GM20000 (cell line): ENCODE measurements around the gene ITPA.

Experiments
- DNase-seq: peaks from one replicate; pipeline ENCODE4 v3.0.0; 2012; ENCODE audit warnings: low spot score
- CTCF ChIP-seq: IDR thresholded peaks from 2 replicates; pipeline ENCODE4 v1.5.1; 2012; ENCODE audit warnings: mild to moderate bottlenecking, control low read depth; ENCODE audit errors: extremely low read depth, missing control alignments

Gene ITPA

GRCh38 chr20:3235666-3236324 is 26.5 kb downstream of the ITPA start:
- DNase-seq, result no peak
- TF ChIP-seq CTCF, result no peak

GRCh38 chr20:3237011-3237957 is 28.0 kb downstream of the ITPA start:
- no peak for TF ChIP-seq CTCF
- no peak for DNase-seq

- no peak for TF ChIP-seq CTCF
- DNase-seq, result no peak
Observed at GRCh38 chr20:3237958-3238615, 28.8 kb downstream of the ITPA start.

- no peak for TF ChIP-seq CTCF
- peak; percentile 84 for DNase-seq
Observed at GRCh38 chr20:3238616-3239025, 29.3 kb downstream of the ITPA start.

- peak; percentile 89 for DNase-seq
- TF ChIP-seq CTCF, result no peak
Observed at GRCh38 chr20:3239026-3239866, 29.9 kb downstream of the ITPA start, which contains the start of gene SLC4A11. Gene SLC4A11, minus strand, starts transcription at chr20:3239190. Its CDS starts 53 bp downstream, at chr20:3239137.

GRCh38 chr20:3239867-3240775 is 30.8 kb downstream of the ITPA start:
- DNase-seq, result peak; percentile 41
- TF ChIP-seq CTCF, result no peak
